Measurements from ENCODE around the gene ALX3.
"Not testable (repeated sequence)": the region's sequence is repeated elsewhere in the genome, so short reads cannot be mapped to it uniquely, and the experiment has no call there.

Gene ALX3

GRCh38 chr1:110088739-110089316, 18.4 kb upstream of the ALX3 start:
- no peak for DNase-seq

- DNase-seq, result peak; percentile 15
Measured at GRCh38 chr1:110087812-110088738, 17.6 kb upstream of the ALX3 start.

DNA sequence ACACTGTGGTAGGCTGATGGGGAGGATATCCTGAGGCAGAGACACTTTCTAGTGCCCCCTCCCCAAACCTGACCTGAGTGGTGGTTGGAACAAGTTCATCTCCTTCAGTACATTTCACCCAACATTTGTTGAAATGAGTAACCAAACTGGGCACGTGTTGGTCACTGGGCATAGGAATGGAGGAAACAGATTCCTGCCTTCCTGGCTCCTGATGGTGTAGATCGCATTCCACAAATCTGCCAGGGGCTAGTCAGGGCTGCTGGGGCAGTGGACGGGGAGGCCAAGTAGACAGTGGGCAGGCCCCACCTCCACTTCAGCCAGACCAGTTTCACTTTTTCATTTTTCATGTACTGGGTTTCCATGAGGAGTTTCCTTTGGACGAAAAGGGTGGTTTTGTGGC, 16.5 kb upstream of the ALX3 start:
- no peak for DNase-seq

DNA sequence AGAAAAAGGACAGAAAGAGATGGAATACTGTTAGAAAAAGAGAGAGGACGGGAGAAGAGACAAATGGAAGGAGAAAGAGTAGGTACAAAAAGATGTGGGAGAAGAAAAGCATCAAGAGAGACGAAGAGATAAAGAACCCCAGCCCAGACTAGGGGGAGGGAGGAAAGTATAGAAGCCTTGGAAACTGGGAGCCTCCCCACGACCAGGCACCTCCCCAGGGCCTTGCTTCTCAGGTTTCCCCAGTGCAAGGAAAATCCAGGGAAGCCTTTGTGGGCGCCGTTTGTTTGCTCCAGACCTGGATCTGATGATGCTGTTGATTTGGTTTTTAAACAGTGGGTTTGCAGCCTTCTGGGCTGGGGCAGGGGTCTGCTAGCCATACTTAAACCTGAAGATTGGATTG, 15.2 kb upstream of the ALX3 start:
- no peak for DNase-seq

- DNase-seq, result peak; percentile 20
Measured at GRCh38 chr1:110084227-110085078, 14.0 kb upstream of the ALX3 start.

DNA sequence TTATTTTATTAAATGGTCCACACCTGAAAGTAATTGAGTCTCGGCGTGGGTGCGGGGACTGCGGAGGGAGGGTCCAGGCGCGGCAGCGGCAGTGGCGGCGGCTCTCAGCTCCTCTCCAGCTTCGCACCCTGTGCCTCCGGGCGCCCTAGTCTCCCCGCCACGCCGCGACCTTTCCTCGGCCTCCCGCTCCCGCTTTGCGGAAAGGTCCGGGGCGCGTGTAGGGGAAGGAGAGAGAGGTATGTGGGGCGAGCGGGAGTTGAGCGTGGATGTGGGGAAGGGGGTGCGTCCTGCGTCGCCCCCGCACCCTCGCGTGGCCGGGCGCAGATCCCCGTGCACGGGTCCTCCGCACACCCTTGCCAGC, 13.4 kb upstream of the ALX3 start:
- no peak for DNase-seq

GRCh38 chr1:110083061-110083865, 12.8 kb upstream of the ALX3 start:
- no peak for DNase-seq

DNA sequence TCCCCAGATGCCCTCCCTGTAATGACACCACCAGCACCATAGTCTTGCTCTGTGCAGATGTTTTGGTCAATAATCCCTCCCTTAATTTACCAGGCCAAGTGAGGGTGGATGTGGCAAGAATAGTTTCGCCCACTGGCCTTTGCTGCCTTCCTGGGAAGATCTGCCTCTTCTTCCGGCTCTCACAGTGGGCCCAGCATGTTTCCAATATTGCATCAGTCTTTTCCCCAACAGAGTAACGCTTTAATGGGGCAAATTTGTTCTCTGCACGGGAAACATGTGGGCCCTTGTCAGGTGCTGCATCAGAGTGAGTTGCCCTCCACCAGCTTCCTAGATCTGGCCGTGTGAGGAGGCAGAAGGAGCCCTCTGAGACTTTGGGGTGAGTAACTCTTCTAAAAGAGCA, 12.0 kb upstream of the ALX3 start:
- no peak for DNase-seq

DNA sequence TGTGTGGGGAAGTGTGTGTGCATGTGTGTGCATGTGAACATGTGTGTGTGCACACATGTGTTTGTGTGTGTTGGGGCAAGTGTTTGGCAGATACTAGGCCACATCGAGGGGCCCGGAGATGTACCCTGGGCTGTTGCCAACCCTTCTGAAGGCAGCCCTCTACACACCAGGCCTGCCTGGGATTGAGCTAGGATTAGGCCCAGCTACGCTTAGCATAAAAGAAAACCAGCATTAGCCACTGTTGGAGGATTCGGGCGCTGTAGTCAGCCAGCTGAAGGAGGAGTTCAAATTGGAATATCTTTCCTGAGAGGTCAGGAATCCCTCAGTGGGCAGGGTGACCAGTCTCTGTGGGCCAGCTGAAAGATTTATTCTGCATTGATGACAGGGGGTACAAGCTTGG, 10.6 kb upstream of the ALX3 start:
- DNase-seq, result no peak

DNA sequence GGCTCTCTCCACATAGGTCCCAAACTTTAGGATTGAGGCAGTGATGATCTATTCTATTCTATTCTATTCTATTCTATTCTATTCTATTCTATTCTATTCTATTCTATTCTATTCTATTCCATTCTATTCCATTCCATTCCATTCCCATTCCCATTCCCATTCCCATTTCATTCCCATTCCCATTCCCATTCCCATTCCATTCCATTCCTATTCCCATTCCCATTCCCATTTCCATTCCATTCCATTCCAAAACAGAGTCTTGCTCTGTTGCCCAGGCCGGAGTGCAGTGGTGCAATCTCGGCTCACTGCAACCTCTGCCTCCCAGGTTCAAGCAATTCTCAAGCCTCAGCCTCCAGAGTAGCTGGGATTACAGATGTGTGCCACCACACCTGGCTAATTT, 9.5 kb upstream of the ALX3 start:
- not testable (repeated sequence) for DNase-seq

GRCh38 chr1:110076789-110077500, 6.5 kb upstream of the ALX3 start:
- no peak for DNase-seq

DNA sequence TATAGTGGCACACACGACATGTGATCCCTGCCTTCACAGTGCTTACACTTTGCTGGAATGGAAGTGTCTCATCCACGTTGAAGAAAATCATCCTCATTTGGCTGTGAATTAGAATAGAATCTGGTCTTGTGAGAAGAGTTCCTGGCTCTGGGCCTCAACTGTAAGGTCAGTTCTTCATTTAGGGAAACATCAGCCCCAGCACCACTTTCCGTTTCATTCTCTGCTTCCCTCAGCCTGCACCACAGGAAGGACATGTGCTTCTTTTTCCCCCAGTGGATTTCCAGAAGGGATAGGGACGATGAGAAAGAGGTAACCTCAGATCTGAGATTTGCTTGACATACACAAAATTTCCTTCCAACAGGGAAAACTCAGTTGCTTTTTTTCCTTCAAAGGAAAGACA, 3.7 kb upstream of the ALX3 start:
- DNase-seq, result no peak

- no peak for DNase-seq
Measured at GRCh38 chr1:110070282-110070669, 196 bp downstream of the ALX3 start.

GRCh38 chr1:110069404-110070281, 829 bp downstream of the ALX3 start:
- no peak for DNase-seq

DNA sequence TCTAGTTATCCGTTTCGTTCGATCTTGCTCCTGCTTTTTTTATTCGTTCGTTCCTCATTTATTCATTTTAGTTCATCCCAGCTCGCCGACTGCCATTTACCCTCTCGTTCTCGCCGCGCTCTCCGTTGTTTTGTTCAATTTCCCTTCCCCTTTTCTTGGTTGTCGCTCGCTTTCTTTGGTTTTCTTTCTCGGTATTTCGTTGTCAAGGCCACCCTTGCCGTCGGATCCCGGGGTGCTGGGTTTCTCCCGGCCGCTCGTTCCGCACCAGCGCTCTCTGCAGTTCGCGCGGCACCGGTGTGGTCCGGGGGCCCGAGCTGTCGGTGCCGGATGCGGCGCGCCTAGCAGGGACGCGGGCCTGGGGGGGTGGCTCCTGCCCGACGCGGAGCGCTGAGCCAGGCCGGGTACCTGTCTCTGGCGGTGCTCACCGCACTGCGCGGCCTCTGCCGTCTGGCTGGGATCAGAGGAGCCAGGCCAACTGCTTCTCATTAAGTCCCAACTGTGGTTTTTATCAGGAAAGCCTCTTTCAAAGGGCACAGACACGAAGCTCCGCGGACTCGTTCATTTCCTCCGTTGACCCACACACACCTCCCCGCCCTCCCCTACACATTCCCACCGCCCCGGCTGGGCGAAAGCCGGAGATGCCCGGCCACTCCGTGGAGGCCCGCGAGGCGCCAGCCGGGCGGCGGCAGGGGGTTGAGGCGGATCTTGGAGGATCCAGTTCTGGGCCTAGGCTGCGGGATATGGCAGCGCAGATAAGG, 1.6 kb downstream of the ALX3 start:
- no peak for DNase-seq

DNA sequence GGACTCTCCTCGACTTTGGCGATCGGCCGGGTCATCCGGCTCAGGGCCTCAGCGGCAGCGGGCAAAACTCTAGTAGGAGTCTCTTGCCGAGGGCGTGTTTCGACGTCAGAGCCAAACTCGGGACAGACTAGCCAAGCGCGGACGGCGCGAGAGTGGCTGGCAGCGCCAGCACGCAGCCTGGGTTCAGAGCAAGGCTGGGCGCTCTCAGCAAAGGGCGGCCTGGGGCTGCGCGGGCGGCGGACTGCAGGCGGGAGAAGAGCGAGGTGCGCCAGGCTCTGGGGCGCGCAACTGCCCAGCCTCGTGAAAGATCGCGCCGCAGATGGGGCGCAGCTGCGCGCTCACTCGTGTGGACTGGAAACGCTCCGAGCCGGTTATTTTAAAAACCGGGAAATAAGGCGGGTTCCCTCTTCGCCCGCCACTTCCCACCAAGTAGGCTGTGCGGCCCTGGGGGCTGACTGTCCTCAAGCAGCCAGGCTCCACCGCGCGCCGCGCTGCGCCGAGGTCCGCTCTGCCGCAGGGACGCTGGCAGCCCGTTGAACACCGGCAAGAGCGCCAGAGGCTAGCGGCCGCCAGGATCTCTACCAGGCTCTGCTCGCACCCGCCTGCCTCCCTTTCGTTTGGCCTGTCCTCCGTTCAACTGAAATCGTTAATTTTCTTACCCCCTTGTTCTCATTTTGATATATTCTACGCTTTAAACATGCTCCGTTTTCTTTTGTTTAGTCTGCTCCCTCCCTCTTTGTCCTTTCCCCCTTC, 2.4 kb downstream of the ALX3 start:
- no peak for DNase-seq

DNA sequence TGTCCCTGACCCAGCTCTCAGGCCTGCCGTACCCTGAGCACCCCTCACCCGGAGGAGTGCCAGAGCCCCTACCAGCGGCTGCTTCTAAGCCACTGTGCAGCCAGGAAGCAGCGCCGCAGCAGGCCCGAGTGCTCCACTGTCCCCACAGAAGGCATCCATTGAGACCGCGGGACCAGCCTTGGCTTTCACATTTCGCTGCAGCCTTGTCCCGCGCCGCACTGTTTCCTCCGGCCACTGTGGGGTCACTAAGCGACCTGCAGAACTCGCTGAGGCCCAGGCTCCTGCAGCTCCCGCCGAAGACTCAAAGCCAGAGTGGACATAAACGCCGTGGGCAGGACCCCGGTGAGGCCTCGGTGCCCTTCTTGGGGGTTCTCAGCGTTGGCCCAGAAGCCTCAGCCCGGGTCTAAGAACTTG, 3.0 kb downstream of the ALX3 start:
- no peak for DNase-seq

DNA sequence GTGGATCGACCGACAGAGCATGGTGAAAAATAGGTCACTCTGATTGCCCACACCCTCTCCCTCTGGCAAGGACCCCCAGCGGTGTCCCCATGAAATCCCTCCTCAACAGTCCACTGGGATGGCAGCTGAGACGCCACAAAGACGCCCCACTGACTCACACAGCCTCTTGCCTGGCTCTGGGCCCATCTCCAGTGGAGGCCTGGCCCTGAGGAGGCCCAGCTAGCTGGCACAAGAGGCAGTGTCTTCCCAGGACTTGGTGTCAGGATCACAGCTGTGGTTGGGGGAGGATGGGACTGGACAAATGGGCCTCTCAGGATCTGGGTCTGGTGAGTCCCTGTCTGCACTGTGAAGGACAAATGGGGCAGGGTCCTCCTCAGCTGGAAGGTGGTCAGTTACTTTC, 4.6 kb downstream of the ALX3 start:
- DNase-seq, result no peak

- DNase-seq, result no peak
Measured at GRCh38 chr1:110064576-110065337, 5.7 kb downstream of the ALX3 start.
